Aorta (tissue), 5 donors: ENCODE data around the gene PTPRN2. TPM values are rescaled to one million over a fixed set of nuclear protein-coding genes. Genes with fewer than 3 reads are reported as not detected.
A peak's percentile ranks its signal among the peaks of the same experiment; 100 is the strongest.

Source experiments
- ATAC-seq: fragments of 200-7000 bp; cut with Tn5 transposase; one replicate; pipeline ENCODE4 v1.9.1; 2022; ENCODE audit warnings: moderate library complexity; ENCODE audit not compliant: low FRiP score
- DNase-seq, 2 donors: peaks; one replicate each; pipeline ENCODE4 v3.0.0-alpha.2; 2020
- H3K27ac ChIP-seq, 2 donors: one replicate each; pipeline ENCODE4 v1.5.1; 2013; ENCODE audit warnings: low read length in 2 of 2, mild to moderate bottlenecking in 2 of 2, moderate library complexity in 2 of 2, control low read depth in 1 of 2, inconsistent platforms in 1 of 2, low read depth in 1 of 2
- H3K27me3 ChIP-seq, 2 donors: one replicate each; pipeline ENCODE4 v1.6.1; 2013; ENCODE audit warnings: control low read depth in 1 of 2, low read length in 1 of 2, mild to moderate bottlenecking in 1 of 2, moderate library complexity in 1 of 2; ENCODE audit not compliant: insufficient read depth in 2 of 2, control insufficient read depth in 1 of 2
- H3K36me3 ChIP-seq, 2 donors: one replicate each; pipeline ENCODE4 v1.6.1; 2013; ENCODE audit warnings: control low read depth in 1 of 2, low read length in 1 of 2, mild to moderate bottlenecking in 1 of 2; ENCODE audit not compliant: insufficient read depth in 2 of 2, control insufficient read depth in 1 of 2
- H3K4me1 ChIP-seq, 2 donors: one replicate each; pipeline ENCODE4 v1.6.1; 2013; ENCODE audit warnings: low read length in 2 of 2, control low read depth in 1 of 2, mild to moderate bottlenecking in 1 of 2, moderate library complexity in 1 of 2; ENCODE audit not compliant: insufficient read depth in 2 of 2, control insufficient read depth in 1 of 2
- H3K4me3 ChIP-seq, 2 donors: one replicate each; pipeline ENCODE4 v1.5.1; 2013; ENCODE audit warnings: low read length in 2 of 2, control low read depth in 1 of 2, mild to moderate bottlenecking in 1 of 2
- H3K9me3 ChIP-seq: one replicate; pipeline ENCODE4 v1.6.1; 2013; ENCODE audit warnings: mild to moderate bottlenecking, low read length; ENCODE audit not compliant: control insufficient read depth
- WGBS, 2 donors: extraction: QIAGEN DNeasy Blood & Tissue Kit; methylation state at CpG; one replicate each; pipeline ENCODE4 v1.1.7; 2013; 5-methylcytosine and 5-hydroxymethylcytosine counted together
- intact Hi-C, 2 donors: fragments of 100-400 bp; cut with DNase I; formaldehyde crosslinking; loops; one replicate each; pipeline versions ENCODE4 v1.14.2 to v1.15.0; 2022
- polyA plus RNA-seq, 2 donors: library from polyadenylated mRNA; stranded (reverse); fragments of 200-250 nt; gene quantifications; one replicate each; pipeline ENCODE4 v1.2.3, GENCODE V29; 2013
- total RNA-seq, 2 donors: library from RNA; stranded (reverse); fragmentation: NEBNext Ultra II Directional; extraction: Animal tissue kit (Norgen Biotek cat#: 25700); gene quantifications; one replicate each; pipeline ENCODE4 v1.2.1, GENCODE V29; 2021
- donor health status: healthy with polysubstance abuse.
- donor health status: Bipolar disorder and iron deficiency.
- donor health status: DM: no; HTN: no; CAD: no.
- donor health status: DM: no; HTN: no; CAD: no.
- donor health status: DM: yes; HTN: yes; CAD: no.

PTPRN2 gene
- total and polyA plus RNA-seq, 4 donors: 0.67 to 3.3 (median 1.4) TPM

DNA sequence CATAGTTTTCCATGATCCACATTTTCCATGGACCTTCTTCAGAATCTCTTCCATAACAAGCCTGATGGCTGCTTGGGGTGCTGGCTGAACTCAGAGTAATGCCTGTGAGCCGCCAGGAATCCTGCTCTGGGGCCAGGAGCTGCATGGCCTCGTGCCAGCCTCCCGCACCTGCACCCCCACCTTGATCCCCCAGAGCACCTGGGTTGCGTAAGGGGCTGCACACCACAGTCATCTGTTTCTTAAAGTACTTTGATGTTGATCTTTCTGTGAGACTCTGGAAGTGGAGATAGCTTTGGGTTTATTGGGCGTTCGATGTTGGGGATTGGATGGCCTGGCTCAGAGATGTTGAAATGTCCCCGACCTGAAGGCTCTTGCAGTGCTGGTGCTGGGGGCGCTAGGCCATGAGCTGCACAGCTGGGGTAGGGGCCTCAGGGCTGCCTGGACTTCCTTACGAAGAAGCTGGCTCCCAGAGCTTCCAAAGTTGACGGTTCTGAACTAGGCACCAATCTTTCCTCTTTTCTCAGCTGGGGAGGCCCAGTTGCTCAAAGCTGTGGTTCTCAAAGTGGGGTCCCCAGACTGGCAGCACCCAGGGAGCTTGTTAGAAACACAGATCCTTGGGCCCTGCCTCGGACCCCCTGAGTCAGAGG lies 716.9 kb downstream of the PTPRN2 start:
- intact Hi-C loops: no loop called here
- no peak for DNase-seq
- 82% methylated on average over 11 of the region's 11 CpGs for WGBS, 2 donors
- no peaks in the 10 kb centered on the region for H3K36me3 ChIP-seq
- no peak overlapping the region for H3K4me3 ChIP-seq
- no peak for ATAC-seq
- H3K4me1 ChIP-seq: no peaks in the 10 kb centered on the region
- no peak overlapping the region for H3K27ac ChIP-seq
- no peaks in the 10 kb centered on the region for H3K9me3 ChIP-seq
- no peaks in the 10 kb centered on the region for H3K27me3 ChIP-seq

DNA sequence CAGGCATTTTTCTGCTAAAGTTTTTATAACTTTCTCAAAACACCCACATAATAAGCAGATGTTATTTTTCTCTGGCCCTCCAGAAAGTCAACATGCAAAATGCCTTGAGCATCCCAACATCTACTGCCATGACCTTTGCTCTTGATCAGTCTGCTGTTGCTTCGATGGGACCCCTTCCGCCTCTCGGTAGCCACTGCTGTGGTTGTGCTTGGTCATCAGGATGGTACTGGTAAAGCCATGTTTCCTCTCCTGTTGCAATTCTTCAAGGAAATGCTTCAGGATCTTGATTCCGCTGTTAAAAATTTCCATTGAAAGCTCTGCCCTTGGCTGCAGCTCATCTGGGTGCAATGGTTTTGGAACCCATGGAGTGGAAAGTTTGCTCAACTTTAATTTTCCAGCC lies 717.8 kb downstream of the PTPRN2 start:
- Histone ChIP-seq H3K27ac (no peak overlapping the region), H3K4me3 (no peak overlapping the region), H3K27me3 (no peaks in the 10 kb centered on the region), H3K4me1 (no peaks in the 10 kb centered on the region), H3K36me3 (no peaks in the 10 kb centered on the region), H3K9me3 (no peaks in the 10 kb centered on the region)
- ATAC-seq (no peak), DNase-seq (peak in 1 of 2 donors; percentile 6)
- intact Hi-C loops: no loop called here
- 94 to 95% methylated on average over 4 of the region's 4 CpGs for WGBS, 2 donors

DNA sequence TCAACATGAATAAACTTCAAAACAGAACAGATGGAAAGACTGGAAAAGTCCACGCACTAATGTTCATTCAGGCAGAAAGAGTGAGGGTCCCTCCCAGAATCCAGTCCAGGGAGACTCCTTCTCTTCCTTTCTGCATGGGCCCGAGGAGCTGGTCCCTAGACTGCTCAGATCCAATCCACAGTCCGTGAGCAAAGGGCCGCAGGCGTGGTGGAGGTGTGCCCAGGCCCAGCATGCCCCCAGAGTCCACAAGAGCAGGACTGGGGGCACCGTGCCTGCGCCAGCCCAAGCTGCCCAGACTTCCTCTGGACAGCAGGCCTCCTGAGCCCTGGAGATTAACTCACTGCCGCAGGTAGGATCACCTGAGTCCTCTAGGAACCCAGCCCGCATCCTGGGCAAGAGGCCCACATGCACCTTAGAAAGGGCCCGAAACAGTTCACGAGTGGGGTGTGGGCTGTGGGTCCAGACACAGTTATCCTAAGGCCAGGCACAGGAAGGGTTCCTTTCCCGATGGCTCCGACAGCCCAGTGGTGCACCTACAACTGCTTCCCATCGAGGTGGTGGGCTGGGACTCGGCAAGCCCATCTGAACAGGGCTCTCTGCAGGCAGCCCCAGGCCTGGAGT lies 719.8 kb downstream of the PTPRN2 start:
- no peak overlapping the region for H3K27ac ChIP-seq
- ATAC-seq (no peak), DNase-seq (peak in 1 of 2 donors; percentile 59)
- intact Hi-C loops: no loop called here
- no peaks in the 10 kb centered on the region for H3K36me3 ChIP-seq
- no peaks in the 10 kb centered on the region for H3K27me3 ChIP-seq
- no peaks in the 10 kb centered on the region for H3K4me1 ChIP-seq
- no peak overlapping the region for H3K4me3 ChIP-seq
- 90% methylated on average over 13 to 15 of the region's 15 CpGs for WGBS, 2 donors
- no peaks in the 10 kb centered on the region for H3K9me3 ChIP-seq

DNA sequence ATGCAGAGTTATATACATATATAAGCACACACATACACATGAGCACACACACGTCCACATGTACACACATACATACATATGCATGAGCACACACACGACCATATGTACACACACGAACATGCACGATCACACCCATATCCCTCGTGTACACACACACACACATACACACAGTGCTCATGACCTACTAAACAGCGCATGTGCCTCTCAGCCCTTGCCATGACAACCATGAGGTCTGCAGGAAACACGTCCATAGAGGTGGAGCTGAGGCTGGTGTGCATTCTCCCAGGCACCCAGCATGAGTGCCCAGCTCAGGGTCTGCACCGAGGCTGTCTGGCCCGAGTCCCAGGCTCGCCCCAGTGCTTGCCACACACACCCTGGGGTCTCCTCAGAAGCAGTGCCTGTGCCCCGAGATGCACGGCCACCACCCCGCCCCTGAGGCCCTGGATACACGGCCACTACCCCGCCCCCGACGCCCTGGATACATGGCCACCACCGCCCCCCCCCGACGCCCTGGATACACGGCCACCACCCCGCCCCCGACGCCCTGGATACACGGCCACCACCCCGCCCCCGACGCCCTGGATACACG lies 721.2 kb downstream of the PTPRN2 start:
- DNase-seq: peak in 1 of 2 donors; percentile 64
- no peaks in the 10 kb centered on the region for H3K4me1 ChIP-seq
- H3K9me3 ChIP-seq: no peaks in the 10 kb centered on the region
- intact Hi-C loops: no loop called here
- 91 to 93% methylated on average over 21 to 29 of the region's 29 CpGs for WGBS, 2 donors
- H3K27ac ChIP-seq: no peak overlapping the region
- ATAC-seq: no peak
- no peaks in the 10 kb centered on the region for H3K27me3 ChIP-seq
- no peaks in the 10 kb centered on the region for H3K36me3 ChIP-seq
- no peak overlapping the region for H3K4me3 ChIP-seq

DNA sequence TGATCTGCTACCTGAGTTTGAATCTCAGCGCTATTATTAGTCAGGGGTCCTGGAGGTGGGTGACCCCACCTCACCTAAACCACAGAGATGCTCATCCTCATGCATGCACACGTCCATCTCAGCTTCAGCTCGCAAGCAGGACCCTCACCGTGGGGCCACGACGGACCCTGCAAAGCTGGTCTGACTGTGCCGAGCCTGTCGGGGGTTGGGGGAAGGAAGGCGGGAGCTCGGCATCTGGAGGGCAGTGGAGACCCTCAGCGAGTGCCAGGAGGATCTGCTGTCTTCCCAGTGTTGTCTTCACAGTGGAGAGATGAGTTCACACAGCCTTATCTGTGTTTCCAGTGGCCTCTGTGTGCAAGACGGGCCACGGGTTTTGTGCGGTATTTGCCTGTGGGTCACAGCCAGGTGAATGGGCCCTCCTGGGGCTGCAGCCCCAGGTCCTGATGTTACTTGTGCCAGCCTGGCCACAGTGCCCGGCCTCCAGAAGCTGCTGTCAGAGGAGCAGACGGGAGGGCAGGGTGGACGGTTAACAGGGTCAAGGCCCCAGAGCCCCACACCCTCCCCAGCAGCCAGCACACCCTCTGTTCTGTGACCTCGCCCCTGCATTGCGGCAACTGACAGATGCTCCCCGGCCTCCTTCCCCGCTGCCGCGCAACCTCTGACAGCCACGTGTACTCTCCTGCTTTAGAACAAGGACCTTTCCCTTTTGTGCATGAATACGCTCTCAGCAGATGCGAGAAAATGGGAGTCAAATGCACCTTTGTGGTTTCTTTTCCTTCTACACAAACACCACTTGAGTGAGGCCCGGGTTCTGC lies 722.1 kb downstream of the PTPRN2 start:
- no peaks in the 10 kb centered on the region for H3K9me3 ChIP-seq
- 80 to 84% methylated on average over 27 of the region's 27 CpGs for WGBS, 2 donors
- intact Hi-C loops: no loop called here
- no peaks in the 10 kb centered on the region for H3K36me3 ChIP-seq
- peak in 1 of 2 donors; percentile 57 for DNase-seq
- no peaks in the 10 kb centered on the region for H3K27me3 ChIP-seq
- H3K4me1 ChIP-seq: no peaks in the 10 kb centered on the region
- no peak overlapping the region for H3K4me3 ChIP-seq
- H3K27ac ChIP-seq: no peak overlapping the region
- no peak for ATAC-seq

DNA sequence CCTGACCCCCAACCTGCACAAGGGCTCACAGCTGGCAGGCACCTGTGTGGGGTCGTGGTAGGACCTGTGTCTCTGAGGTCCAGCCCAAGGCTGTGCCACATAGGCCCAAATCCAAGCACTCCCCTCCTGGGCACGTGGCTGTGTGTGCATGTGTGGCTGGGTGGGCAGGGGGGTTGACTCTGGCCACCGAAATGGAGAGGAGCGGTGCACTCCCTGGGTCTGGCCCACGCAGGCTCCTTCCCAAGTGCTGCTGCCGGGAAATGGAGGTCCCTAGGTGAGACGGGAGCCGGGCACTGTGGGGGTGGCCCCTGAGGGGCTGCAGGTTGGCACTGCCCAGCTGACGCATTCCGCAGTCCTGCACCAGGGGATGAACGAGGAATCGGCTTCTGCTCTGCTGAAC lies 722.7 kb downstream of the PTPRN2 start:
- no peaks in the 10 kb centered on the region for H3K9me3 ChIP-seq
- 80 to 85% methylated on average over 12 of the region's 12 CpGs for WGBS, 2 donors
- H3K27ac ChIP-seq: no peak overlapping the region
- intact Hi-C loops: no loop called here
- no peak overlapping the region for H3K4me3 ChIP-seq
- DNase-seq (peak in 1 of 2 donors; percentile 52), ATAC-seq (peak; percentile 16)
- no peaks in the 10 kb centered on the region for H3K36me3 ChIP-seq
- H3K4me1 ChIP-seq: no peaks in the 10 kb centered on the region
- H3K27me3 ChIP-seq: no peaks in the 10 kb centered on the region

DNA sequence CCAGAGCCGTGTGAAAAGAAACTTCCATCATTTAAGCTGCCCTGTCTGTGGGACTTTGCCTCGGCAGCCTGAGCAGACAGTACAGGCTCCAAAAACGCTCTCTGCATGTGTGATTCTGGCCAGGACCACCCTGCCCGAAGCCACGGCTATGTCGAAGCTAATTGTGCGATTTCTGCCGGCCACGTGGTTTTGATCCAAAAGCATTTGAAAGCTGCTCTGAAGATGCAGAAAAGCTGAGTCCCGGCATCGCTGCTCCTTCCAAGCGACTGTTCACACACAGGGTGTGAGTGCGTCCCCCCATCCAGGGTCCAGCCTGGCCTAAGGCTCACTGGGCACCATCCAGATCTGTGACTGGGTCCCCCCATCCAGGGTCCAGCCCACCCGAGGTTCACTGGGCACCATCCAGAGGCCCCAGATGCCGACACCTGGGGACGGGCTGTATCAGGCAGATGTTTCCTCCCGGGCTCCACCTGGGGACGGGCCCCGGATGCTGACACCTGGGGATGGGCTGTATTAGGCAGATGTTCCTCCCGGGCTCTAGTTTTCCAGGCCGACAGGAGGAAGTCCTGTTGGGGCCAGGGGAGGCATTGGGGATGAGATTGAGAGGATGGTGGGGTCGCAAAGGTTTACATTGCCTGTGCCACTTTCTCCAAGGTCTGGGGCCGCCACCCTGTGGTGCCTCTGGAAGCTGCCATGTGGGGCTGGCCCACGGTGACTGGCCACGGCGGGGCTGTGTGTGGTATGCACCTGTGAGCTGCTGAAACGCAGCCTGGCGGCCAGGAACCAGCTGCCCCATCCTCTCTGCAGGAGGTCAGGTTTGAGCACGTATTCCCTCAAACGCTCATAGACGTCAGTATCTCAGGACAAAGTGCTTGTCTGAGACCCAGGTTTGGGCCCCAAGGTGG lies 723.5 kb downstream of the PTPRN2 start:
- H3K36me3 ChIP-seq: no peaks in the 10 kb centered on the region
- H3K27me3 ChIP-seq: no peaks in the 10 kb centered on the region
- H3K4me1 ChIP-seq: no peaks in the 10 kb centered on the region
- no peaks in the 10 kb centered on the region for H3K9me3 ChIP-seq
- ATAC-seq (no peak), DNase-seq (peak in 1 of 2 donors; percentile 64)
- WGBS, 2 donors: 82 to 84% methylated on average over 29 to 31 of the region's 31 CpGs
- H3K27ac ChIP-seq: no peak overlapping the region
- no peak overlapping the region for H3K4me3 ChIP-seq
- intact Hi-C loops: no loop called here

DNA sequence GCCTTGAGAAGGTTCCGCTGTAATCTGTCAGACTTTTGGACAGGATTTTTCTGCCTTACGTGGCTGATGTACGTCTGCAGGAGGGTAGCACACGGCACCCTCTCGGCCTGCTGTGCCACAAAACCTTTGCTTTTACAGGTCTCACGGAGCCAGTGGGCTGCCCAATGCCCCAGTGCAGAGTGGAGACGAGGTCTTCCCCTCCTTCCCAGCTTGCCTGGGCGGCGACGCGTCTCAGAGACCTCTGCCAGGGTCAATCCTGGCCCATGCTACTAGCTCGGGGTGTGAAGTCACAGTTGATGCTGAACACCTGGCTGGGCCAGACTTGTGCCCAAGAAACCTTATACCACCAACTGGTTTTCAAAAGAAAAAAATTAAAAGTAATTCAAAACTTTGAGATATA lies 724.4 kb downstream of the PTPRN2 start:
- whole genome bisulfite sequencing, 2 donors: 73 to 80% methylated on average over 12 of the region's 12 CpGs
- no peak overlapping the region for H3K27ac ChIP-seq
- no peaks in the 10 kb centered on the region for H3K9me3 ChIP-seq
- ATAC-seq (no peak), DNase-seq (peak in 1 of 2 donors; percentile 57)
- intact Hi-C loops: no loop called here
- no peak overlapping the region for H3K4me3 ChIP-seq
- H3K27me3 ChIP-seq: no peaks in the 10 kb centered on the region
- no peaks in the 10 kb centered on the region for H3K36me3 ChIP-seq
- H3K4me1 ChIP-seq: no peaks in the 10 kb centered on the region
